Lower leg skin (tissue), 4 donors: ENCODE data around the gene SCPEP1. TPM values are rescaled to one million over a fixed set of nuclear protein-coding genes. Genes with fewer than 3 reads are reported as not detected.

Source experiments
- DNase-seq, 2 donors: peaks; one replicate each; pipeline ENCODE4 v3.0.0-alpha.2; 2019; ENCODE audit warnings: low spot score in 2 of 2
- H3K4me3 ChIP-seq: fragments of 200-600 bp; sonication (generic); 2 replicates; pipeline ENCODE4 v1.5.1; 2017; ENCODE audit warnings: mild to moderate bottlenecking, low read depth; ENCODE audit not compliant: poor library complexity, severe bottlenecking
- POLR2A ChIP-seq, 2 donors: fragments of 450-650 bp; IDR thresholded peaks; one replicate each; pipeline ENCODE4 v1.6.1; 2016 to 2017; ENCODE audit warnings: antibody characterized with exemption in 2 of 2, mild to moderate bottlenecking in 1 of 2, moderate library complexity in 1 of 2
- WGBS, 2 donors: methylation state at CpG; one replicate each; pipeline ENCODE4 v1.1.5; 2018; 5-methylcytosine and 5-hydroxymethylcytosine counted together
- intact Hi-C: fragments of 100-400 bp; cut with DNase I; formaldehyde crosslinking; loops from one replicate; pipeline ENCODE4 v1.15.0; 2023; ENCODE audit warnings: low total_unique reads
- total RNA-seq, 4 donors: library from RNA; depleted of rRNA; stranded (reverse); fragments of >200 nt; gene quantifications; one replicate each; pipeline ENCODE4 v1.1.0, GENCODE V29; 2016
- TF ChIP-seq, protein P1 (sequence below), 3 donors: fragments of 450-650 bp; IDR thresholded peaks; one replicate each; pipeline ENCODE4 v1.5.1; 2016; ENCODE audit warnings: antibody characterized with exemption in 3 of 3, mild to moderate bottlenecking in 3 of 3, moderate library complexity in 2 of 3

Gene SCPEP1
- total RNA-seq, 4 donors from 2014 or later = 88.3 to 173 (median 126) TPM

DNA sequence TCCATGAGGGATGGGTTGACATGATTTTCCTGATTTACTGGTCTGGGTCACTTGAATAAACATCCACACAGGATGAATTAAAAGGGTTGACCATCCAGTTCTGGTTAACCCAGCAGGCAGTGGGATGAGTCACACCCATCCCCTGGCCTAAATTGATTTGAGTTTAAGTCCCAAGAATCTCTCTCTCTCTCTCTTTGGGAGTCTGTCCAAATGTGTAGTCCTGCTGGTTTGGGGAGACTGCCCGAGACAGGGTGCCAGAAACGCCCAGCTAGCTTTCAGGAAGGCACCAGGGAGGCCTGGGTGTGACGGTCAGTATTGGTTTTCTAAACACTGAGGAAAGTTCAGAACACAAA is 38.8 kb downstream of the SCPEP1 start:
- 41% methylated on average over 3 of the region's 3 CpGs for WGBS, 2 donors
- TF ChIP-seq POLR2A (IDR thresholded peaks at IDR 0.05) = no peak
- TF ChIP-seq, protein P1, sequence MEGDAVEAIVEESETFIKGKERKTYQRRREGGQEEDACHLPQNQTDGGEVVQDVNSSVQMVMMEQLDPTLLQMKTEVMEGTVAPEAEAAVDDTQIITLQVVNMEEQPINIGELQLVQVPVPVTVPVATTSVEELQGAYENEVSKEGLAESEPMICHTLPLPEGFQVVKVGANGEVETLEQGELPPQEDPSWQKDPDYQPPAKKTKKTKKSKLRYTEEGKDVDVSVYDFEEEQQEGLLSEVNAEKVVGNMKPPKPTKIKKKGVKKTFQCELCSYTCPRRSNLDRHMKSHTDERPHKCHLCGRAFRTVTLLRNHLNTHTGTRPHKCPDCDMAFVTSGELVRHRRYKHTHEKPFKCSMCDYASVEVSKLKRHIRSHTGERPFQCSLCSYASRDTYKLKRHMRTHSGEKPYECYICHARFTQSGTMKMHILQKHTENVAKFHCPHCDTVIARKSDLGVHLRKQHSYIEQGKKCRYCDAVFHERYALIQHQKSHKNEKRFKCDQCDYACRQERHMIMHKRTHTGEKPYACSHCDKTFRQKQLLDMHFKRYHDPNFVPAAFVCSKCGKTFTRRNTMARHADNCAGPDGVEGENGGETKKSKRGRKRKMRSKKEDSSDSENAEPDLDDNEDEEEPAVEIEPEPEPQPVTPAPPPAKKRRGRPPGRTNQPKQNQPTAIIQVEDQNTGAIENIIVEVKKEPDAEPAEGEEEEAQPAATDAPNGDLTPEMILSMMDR (IDR thresholded peaks at IDR 0.05) = no peak
- intact Hi-C loops = no loop called here
- H3K4me3 ChIP-seq = no peak overlapping the region
- no peak for DNase-seq

DNA sequence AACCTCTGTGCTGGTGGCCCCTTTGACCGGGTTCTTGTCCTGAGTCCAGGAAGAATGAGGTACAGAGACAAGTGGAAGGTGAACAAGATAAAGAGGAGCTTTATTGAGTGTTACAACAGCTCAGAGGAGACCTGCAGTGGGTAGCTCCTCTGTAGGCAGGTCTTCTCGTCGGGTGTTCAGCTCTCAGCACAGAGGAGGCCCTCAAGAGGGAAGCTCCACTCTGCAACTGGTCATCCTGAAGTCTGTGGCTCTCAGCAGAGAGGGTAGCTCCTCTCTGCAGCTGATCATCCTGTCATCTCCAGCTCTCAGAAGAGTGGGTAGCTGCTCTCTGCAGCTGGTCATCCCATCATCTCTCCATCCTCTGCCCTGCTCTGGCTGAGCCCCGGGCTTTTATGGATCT is 39.7 kb downstream of the SCPEP1 start:
- intact Hi-C loops = no loop called here
- WGBS, 2 donors = 74 to 80% methylated on average over 4 of the region's 4 CpGs
- no peak overlapping the region for H3K4me3 ChIP-seq
- no peak for TF ChIP-seq POLR2A (IDR thresholded peaks at IDR 0.05)
- TF ChIP-seq, protein P1 (IDR thresholded peaks at IDR 0.05) = no peak
- DNase-seq = no peak

DNA sequence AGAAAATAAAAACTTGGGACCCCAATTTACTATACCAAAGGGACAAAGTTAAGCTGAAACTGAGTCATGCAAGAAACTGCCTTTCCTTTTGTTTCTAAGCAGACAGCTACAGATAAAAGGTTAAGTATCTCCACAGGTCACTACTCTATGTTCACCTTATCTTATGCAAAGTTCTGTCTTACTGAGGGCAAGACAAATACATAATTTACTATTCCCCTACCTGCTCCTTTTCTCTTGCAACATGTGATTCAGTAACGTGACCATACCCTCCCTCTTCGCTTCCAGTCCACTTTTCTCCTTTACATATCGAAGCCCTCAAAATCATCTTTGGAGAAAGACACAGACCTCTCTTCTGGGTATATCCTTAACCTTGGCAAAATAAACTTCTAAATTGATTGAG is 42.3 kb downstream of the SCPEP1 start:
- no peak overlapping the region for H3K4me3 ChIP-seq
- DNase-seq = no peak
- intact Hi-C loops = no loop called here
- 55 to 78% methylated on average over 3 of the region's 3 CpGs for WGBS, 2 donors
- TF ChIP-seq POLR2A (IDR thresholded peaks at IDR 0.05) = no peak
- TF ChIP-seq, protein P1 (IDR thresholded peaks at IDR 0.05) = no peak

DNA sequence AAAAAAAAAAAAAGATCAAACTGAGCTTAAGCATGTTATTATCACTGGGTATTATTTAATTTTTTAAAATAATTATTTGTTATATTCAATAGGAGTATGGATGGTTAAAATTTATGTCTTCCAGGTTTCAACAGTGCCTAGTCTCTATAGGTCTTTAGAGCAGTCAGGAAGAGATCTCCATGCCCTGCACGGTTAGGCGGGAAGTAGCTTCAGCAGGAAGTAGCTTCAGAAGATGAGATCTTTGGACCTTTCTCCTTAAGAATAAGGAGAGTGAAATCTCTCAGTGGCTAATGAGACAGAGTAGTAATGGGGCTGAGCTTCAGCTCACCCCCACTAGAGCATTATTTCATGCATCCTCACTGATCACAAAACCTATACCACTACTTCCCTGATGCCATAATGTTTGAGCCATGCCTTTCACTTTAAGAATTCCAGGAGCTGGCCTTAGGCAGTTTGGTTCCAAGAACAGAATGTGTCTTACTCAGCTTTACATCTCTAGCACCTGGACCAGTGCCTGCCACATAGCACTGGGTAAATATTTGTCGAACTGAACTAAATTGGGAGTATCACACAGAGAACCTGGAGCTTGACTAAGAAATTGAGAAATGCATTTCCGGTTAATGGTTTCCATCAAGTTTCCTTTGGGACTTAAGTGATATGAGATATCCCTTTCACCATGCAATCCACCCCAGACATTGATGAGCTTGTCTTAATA is 43.5 kb downstream of the SCPEP1 start:
- intact Hi-C loops = no loop called here
- no peak for DNase-seq
- 41 to 65% methylated on average over 4 of the region's 4 CpGs for WGBS, 2 donors
- TF ChIP-seq, protein P1 (IDR thresholded peaks at IDR 0.05) = no peak
- no peak for TF ChIP-seq POLR2A (IDR thresholded peaks at IDR 0.05)
- no peak overlapping the region for H3K4me3 ChIP-seq

DNA sequence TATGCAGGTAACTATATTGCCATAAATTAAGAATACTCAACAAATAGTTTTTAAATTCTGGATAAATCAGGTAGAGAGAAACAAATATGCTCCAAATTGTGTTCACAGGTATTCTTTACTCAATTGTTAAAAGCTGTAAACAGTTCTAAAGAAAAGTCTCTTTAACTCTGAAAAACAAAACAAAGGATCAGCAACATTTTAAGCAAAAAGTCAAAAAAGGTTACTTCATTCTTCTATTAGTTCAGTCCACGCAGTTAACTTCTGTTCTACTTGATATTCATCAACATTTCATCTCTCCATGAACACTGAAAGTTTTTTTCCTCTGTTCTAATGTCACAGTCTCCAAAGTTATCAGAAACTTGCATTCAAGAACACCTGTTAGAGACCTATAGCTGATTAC is 47.9 kb downstream of the SCPEP1 start:
- H3K4me3 ChIP-seq = no peak overlapping the region
- 83 to 87% methylated on average over 1 of the region's 1 CpG for WGBS, 2 donors
- DNase-seq = no peak
- TF ChIP-seq, protein P1 (IDR thresholded peaks at IDR 0.05) = no peak
- no peak for TF ChIP-seq POLR2A (IDR thresholded peaks at IDR 0.05)
- intact Hi-C loops = no loop called here

DNA sequence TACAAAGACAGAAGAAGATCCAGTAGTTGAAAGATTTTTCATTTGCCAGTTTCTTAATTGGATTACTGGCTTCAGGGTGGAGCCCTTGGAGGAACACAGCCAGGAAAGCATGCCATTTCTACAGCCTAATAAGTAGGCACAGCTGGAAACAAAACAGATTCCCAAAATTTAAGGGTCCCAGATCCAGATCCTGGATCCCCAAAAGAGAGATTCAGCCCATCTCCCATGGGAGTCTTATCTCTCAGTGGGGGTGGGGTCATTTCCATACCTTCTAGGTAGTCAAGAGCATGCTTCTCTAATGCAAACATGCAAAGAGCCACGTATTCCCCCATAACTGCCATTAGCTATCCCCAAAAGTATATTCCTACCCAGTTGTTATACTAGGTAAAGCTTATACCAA is 49.9 kb downstream of the SCPEP1 start:
- no peak overlapping the region for H3K4me3 ChIP-seq
- DNase-seq = no peak
- intact Hi-C loops = no loop called here
- TF ChIP-seq POLR2A (IDR thresholded peaks at IDR 0.05) = no peak
- TF ChIP-seq, protein P1 (IDR thresholded peaks at IDR 0.05) = no peak
- WGBS, 2 donors = 85 to 89% methylated on average over 1 of the region's 1 CpG
